OCI-LY3 (cell line): ENCODE data around the gene DNM3.
A peak's percentile ranks its signal among the peaks of the same experiment; 100 is the strongest.

Source experiments
- H2AFZ ChIP-seq: fragments of 200-600, 300-600 bp; shearing (Covaris generic); 2 replicates; pipeline ENCODE4 v1.6.0; 2014; ENCODE audit warnings: antibody characterized with exemption, low read depth, low read length
- H3K27ac ChIP-seq: fragments of 200-600, 300-600 bp; sonication (generic); 2 replicates; pipeline ENCODE4 v1.5.1; 2014; ENCODE audit warnings: mild to moderate bottlenecking, low read length, moderate library complexity, mixed read lengths
- H3K27me3 ChIP-seq: fragments of 200-600, 300-600 bp; sonication (generic); 2 replicates; pipeline ENCODE4 v1.6.1; 2014; ENCODE audit warnings: low read depth, low read length, mixed read lengths
- H3K36me3 ChIP-seq: fragments of 200-600, 300-600 bp; sonication (generic); replicated peaks from 2 replicates; pipeline ENCODE3; 2014; ENCODE audit warnings: low read depth, low read length, mixed read lengths
- H3K4me1 ChIP-seq: fragments of 300-600, 200-600 bp; sonication (generic); 2 replicates; pipeline ENCODE4 v1.6.1; 2014; ENCODE audit warnings: low read length, mixed read lengths
- H3K4me2 ChIP-seq: fragments of 200-600, 300-600 bp; sonication (generic); 2 replicates; pipeline ENCODE4 v1.6.1; 2014; ENCODE audit warnings: low read length, mixed read lengths
- H3K4me3 ChIP-seq: fragments of 300-600, 200-600 bp; sonication (generic); 2 replicates; pipeline ENCODE4 v1.5.1; 2014; ENCODE audit warnings: antibody characterized with exemption, mild to moderate bottlenecking, low read length, moderate library complexity
- H3K79me2 ChIP-seq: fragments of 300-600, 200-600 bp; shearing (Covaris generic); 2 replicates; pipeline ENCODE4 v1.6.1; 2014; ENCODE audit warnings: mild to moderate bottlenecking, low read length, mixed read lengths
- H3K9ac ChIP-seq: fragments of 300-600, 200-600 bp; shearing (Covaris generic); 2 replicates; pipeline ENCODE4 v1.6.0; 2014; ENCODE audit warnings: mild to moderate bottlenecking, low read length, moderate library complexity
- H3K9me3 ChIP-seq: fragments of 200-600, 300-600 bp; shearing (Covaris generic); 2 replicates; pipeline ENCODE4 v1.6.1; 2014; ENCODE audit warnings: low read length, mixed read lengths; ENCODE audit not compliant: insufficient read depth
- H4K20me1 ChIP-seq: fragments of 200-600, 300-600 bp; sonication (generic); 2 replicates; pipeline ENCODE4 v1.6.1; 2016; ENCODE audit warnings: low read length, mixed read lengths; ENCODE audit not compliant: insufficient read depth
- CTCF ChIP-seq: fragments of 200-600, 300-600 bp; sonication (generic); IDR thresholded peaks from 2 replicates; pipeline ENCODE4 v1.5.1; 2014; ENCODE audit warnings: antibody characterized with exemption, low read length, low read depth
- EZH2phosphoT487 ChIP-seq: fragments of 200-600 bp; shearing (Covaris generic); IDR thresholded peaks from 2 replicates; pipeline ENCODE4 v1.6.1; 2018; ENCODE audit warnings: antibody characterized with exemption, mixed run types, low read depth

Gene DNM3

GRCh38 chr1:172442843-172443565, 601.7 kb downstream of the DNM3 start:
- H4K20me1 ChIP-seq = no peaks in the 10 kb centered on the region
- peaks cover 29% of the 10 kb centered on the region for H3K79me2 ChIP-seq
- no peak for TF ChIP-seq EZH2phosphoT487
- TF ChIP-seq CTCF = no peak
- H3K9ac ChIP-seq = peak overlapping the region; percentile 83
- peak overlapping the region; percentile 82 for H3K4me3 ChIP-seq
- H3K27me3 ChIP-seq = no peaks in the 10 kb centered on the region
- peaks cover 16% of the 10 kb centered on the region for H3K36me3 ChIP-seq
- H3K4me1 ChIP-seq = peaks cover 14% of the 10 kb centered on the region
- H3K4me2 ChIP-seq = peak overlapping the region; percentile 67
- no peaks in the 10 kb centered on the region for H3K9me3 ChIP-seq
- H2AFZ ChIP-seq = peak overlapping the region; percentile 71; the same call in 1 of the 2 replicates
- H3K27ac ChIP-seq = no peak overlapping the region

GRCh38 chr1:172443666-172444453, 602.6 kb downstream of the DNM3 start, which contains the start of gene PIGC:
PIGC (minus strand) TSS chr1:172444069; CDS start chr1:172442622, 1,447 bp downstream.
- H3K4me3 ChIP-seq = peak within 1 kb of the TSS; percentile 82
- no peaks in the 10 kb centered on the region for H3K9me3 ChIP-seq
- H4K20me1 ChIP-seq = no peaks in the 10 kb centered on the region
- no peaks in the 10 kb centered on the region for H3K27me3 ChIP-seq
- TF ChIP-seq EZH2phosphoT487 = no peak
- peak; percentile 94 for TF ChIP-seq CTCF
- peaks cover 29% of the 10 kb centered on the region for H3K79me2 ChIP-seq
- H3K4me1 ChIP-seq = peaks cover 18% of the 10 kb centered on the region
- H3K4me2 ChIP-seq = peak within 1 kb of the TSS; percentile 76
- peak within 1 kb of the TSS; percentile 41 for H3K27ac ChIP-seq
- peak within 1 kb of the TSS; percentile 93 for H2AFZ ChIP-seq
- peaks cover 14% of the 10 kb centered on the region for H3K36me3 ChIP-seq
- peak within 1 kb of the TSS; percentile 83 for H3K9ac ChIP-seq

- no peak overlapping the region for H2AFZ ChIP-seq
- H3K9ac ChIP-seq = no peak overlapping the region
- peaks cover 41% of the 10 kb centered on the region for H3K4me1 ChIP-seq
- H4K20me1 ChIP-seq = no peaks in the 10 kb centered on the region
- H3K9me3 ChIP-seq = no peaks in the 10 kb centered on the region
- H3K79me2 ChIP-seq = peaks cover 23% of the 10 kb centered on the region
- H3K36me3 ChIP-seq = peaks cover 7% of the 10 kb centered on the region
- H3K27ac ChIP-seq = no peak overlapping the region
- H3K4me3 ChIP-seq = no peak overlapping the region
- no peak overlapping the region for H3K4me2 ChIP-seq
- TF ChIP-seq EZH2phosphoT487 (no peak), CTCF (no peak)
- no peaks in the 10 kb centered on the region for H3K27me3 ChIP-seq
These were observed 605.2 kb downstream of the DNM3 start for GRCh38 chr1:172446547-172446946.

- H3K27ac ChIP-seq = no peak overlapping the region
- no peaks in the 10 kb centered on the region for H3K36me3 ChIP-seq
- H3K9ac ChIP-seq = no peak overlapping the region
- no peak overlapping the region for H3K4me3 ChIP-seq
- H3K79me2 ChIP-seq = peaks cover 12% of the 10 kb centered on the region
- no peak overlapping the region for H3K4me2 ChIP-seq
- peaks cover 39% of the 10 kb centered on the region for H3K4me1 ChIP-seq
- no peaks in the 10 kb centered on the region for H3K27me3 ChIP-seq
- no peak overlapping the region for H2AFZ ChIP-seq
- TF ChIP-seq CTCF (no peak), EZH2phosphoT487 (no peak)
- no peaks in the 10 kb centered on the region for H3K9me3 ChIP-seq
- H4K20me1 ChIP-seq = no peaks in the 10 kb centered on the region
These were observed 606.3 kb downstream of the DNM3 start for GRCh38 chr1:172447641-172448040.
